ENCODE data around the gene ST7.

- TF ChIP-seq, protein P1, sequence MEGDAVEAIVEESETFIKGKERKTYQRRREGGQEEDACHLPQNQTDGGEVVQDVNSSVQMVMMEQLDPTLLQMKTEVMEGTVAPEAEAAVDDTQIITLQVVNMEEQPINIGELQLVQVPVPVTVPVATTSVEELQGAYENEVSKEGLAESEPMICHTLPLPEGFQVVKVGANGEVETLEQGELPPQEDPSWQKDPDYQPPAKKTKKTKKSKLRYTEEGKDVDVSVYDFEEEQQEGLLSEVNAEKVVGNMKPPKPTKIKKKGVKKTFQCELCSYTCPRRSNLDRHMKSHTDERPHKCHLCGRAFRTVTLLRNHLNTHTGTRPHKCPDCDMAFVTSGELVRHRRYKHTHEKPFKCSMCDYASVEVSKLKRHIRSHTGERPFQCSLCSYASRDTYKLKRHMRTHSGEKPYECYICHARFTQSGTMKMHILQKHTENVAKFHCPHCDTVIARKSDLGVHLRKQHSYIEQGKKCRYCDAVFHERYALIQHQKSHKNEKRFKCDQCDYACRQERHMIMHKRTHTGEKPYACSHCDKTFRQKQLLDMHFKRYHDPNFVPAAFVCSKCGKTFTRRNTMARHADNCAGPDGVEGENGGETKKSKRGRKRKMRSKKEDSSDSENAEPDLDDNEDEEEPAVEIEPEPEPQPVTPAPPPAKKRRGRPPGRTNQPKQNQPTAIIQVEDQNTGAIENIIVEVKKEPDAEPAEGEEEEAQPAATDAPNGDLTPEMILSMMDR (IDR thresholded peaks at IDR 0.05; ENCODE audit: low read depth, low read length): no peak
- no peak for TF ChIP-seq POLR2A (IDR thresholded peaks at IDR 0.05; ENCODE audit: extremely low read depth, insufficient read length)
These were observed 12.5 kb upstream of the ST7 start for GRCh38 chr7:116940689-116941370.
